ENCODE data around the gene TMEM167B.

The TMEM167B gene

DNA sequence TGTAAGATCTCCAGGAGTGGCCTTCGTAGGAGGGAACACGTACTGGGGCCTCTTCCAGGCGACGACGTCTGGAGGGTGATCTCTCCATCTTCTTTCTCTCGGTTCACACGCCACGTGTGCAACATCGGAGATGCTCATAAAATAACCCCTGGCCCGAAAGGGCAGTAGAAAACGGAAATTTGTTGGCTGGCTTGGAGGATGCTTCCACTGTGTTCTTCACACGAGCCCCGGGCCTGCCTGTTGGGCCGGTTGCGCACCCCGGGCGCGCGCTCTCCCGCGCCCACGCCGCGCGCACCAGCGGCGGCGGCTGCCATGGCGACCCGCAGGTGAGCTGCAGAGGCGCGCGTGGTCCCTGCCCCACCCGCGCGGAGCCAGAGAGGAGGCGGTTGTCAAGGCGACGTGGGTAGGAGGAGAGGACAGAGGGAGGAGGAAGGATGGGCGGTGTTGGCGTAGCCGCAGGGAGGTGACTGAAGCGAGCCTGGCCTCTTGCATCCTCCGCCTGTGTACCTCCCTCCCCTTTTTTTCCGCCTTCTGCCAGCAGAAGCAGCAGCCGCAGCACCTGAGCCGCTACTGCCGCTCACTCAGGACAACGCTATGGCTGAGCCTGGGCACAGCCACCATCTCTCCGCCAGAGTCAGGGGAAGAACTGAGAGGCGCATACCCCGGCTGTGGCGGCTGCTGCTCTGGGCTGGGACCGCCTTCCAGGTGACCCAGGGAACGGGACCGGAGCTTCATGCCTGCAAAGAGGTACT lies 23.2 kb downstream of the TMEM167B start, which contains the start of gene ELAPOR1:
Gene ELAPOR1 (plus strand): TSS at position 526 of the 752 bp plus-strand sequence. CDS start 69 bp downstream, at position 595.
- POLR2A ChIA-PET, result no interaction called here
- DNase-seq (ENCODE audit: low read depth, low spot score), result no peak
- CTCF ChIA-PET, result interaction anchor here (0.6 to 6.4 kb wide), 30 partner anchors 9 to 497 kb away, joined by 3 to 76 read pairs (median 5); partner anchors contain the start of genes SARS1, TMEM167B and WDR47
- TF ChIP-seq, protein P1, sequence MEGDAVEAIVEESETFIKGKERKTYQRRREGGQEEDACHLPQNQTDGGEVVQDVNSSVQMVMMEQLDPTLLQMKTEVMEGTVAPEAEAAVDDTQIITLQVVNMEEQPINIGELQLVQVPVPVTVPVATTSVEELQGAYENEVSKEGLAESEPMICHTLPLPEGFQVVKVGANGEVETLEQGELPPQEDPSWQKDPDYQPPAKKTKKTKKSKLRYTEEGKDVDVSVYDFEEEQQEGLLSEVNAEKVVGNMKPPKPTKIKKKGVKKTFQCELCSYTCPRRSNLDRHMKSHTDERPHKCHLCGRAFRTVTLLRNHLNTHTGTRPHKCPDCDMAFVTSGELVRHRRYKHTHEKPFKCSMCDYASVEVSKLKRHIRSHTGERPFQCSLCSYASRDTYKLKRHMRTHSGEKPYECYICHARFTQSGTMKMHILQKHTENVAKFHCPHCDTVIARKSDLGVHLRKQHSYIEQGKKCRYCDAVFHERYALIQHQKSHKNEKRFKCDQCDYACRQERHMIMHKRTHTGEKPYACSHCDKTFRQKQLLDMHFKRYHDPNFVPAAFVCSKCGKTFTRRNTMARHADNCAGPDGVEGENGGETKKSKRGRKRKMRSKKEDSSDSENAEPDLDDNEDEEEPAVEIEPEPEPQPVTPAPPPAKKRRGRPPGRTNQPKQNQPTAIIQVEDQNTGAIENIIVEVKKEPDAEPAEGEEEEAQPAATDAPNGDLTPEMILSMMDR (IDR thresholded peaks at IDR 0.05; ENCODE audit: insufficient read depth, low read length, missing control alignments), result no peak
- H3K4me3 ChIP-seq (ENCODE audit: low read depth, low read length), result peak within 1 kb of the TSS; percentile 46

DNA sequence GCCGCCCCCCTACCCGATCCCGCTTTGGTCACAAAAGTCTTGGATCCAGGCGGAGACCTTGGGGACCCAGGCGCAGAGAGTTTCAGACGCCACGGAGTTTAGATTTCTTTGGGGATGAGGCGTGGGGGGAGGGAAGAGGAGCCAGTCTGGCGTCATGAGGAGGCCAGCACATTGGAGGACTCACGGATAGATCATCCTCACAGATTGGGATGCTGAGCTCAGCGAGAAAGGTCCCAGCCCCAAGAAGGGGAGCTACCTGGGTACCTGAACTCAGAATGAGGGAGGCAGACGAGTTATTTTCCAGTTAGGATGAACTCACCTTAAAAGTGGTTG lies 23.7 kb downstream of the TMEM167B start:
- ChIA-PET CTCF (interaction anchor here (0.6 to 6.4 kb wide), 14 partner anchors 8 to 497 kb away, joined by 3 to 76 read pairs (median 4); partner anchors contain the start of genes SARS1 and TMEM167B), POLR2A (no interaction called here)
- DNase-seq (ENCODE audit: low read depth, low spot score), result no peak
- H3K4me3 ChIP-seq (ENCODE audit: low read depth, low read length), result peak overlapping the region; percentile 46
- TF ChIP-seq, protein P1 (IDR thresholded peaks at IDR 0.05; ENCODE audit: insufficient read depth, low read length, missing control alignments), result no peak

DNA sequence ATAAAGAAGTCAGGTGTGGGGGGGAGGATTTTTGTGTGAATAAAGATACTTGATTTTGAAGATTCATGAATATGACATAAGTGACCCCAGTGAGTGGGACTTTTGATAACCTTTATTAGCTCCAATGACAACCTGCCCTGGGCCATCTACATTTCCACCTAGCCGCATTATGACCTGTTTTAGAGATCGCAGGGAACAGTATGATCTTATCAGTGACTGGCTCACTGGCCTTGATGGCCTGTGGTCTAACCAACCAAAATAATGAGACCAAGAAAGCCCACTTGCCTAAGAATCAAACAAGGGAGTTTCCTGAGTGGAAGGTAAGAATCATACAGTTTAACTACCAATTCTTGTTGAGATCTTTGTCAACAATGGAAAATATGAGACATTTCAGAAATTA lies 25.1 kb downstream of the TMEM167B start:
- CTCF ChIA-PET, result interaction anchor here (1.3 to 6.4 kb wide), 8 partner anchors 7 to 417 kb away, joined by 3 to 76 read pairs (median 6); partner anchors contain the start of genes SARS1 and SORT1
- POLR2A ChIA-PET, result interaction anchor here (1.1 kb wide), 1 partner anchor 15 kb away, joined by 7 read pairs; no protein-coding TSS in a partner anchor
- H3K4me3 ChIP-seq (ENCODE audit: low read depth, low read length), result no peak overlapping the region

DNA sequence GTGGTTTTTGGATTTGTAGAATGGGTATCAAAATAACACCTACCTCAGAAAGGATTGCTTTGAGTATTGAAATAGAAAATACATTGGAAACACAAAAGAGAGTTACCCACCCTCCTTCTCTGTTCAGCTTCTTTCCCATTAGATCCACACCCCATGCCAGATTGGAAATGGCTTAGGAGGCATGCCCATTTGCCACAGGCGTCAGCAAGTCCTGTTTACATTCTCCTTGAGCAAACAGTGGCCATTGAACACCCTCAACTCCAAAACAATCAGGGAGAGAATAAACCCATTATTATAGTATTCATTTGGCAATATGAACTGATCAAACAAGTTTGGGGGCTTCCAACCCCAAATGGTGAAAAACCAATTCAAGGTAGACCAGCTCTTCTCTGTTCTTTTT lies 25.7 kb downstream of the TMEM167B start:
- DNase-seq (ENCODE audit: low read depth, low spot score), result no peak
- ChIA-PET POLR2A (interaction anchor here (0.6 to 1.1 kb wide), 2 partner anchors 14 to 16 kb away, joined by 3 to 7 read pairs; no protein-coding TSS in a partner anchor), CTCF (interaction anchor here (1.5 to 5.8 kb wide), 6 partner anchors 9 to 416 kb away, joined by 3 to 76 read pairs (median 5); partner anchors contain the start of gene SORT1)
- H3K4me3 ChIP-seq (ENCODE audit: low read depth, low read length), result no peak overlapping the region
- TF ChIP-seq, protein P1 (IDR thresholded peaks at IDR 0.05; ENCODE audit: insufficient read depth, low read length, missing control alignments), result no peak

More for the DNA sequence above, 25.1 kb downstream of the TMEM167B start:
- DNase-seq (ENCODE audit: low read depth, low spot score), result no peak
- TF ChIP-seq, protein P1 (IDR thresholded peaks at IDR 0.05; ENCODE audit: insufficient read depth, low read length, missing control alignments), result no peak

DNA sequence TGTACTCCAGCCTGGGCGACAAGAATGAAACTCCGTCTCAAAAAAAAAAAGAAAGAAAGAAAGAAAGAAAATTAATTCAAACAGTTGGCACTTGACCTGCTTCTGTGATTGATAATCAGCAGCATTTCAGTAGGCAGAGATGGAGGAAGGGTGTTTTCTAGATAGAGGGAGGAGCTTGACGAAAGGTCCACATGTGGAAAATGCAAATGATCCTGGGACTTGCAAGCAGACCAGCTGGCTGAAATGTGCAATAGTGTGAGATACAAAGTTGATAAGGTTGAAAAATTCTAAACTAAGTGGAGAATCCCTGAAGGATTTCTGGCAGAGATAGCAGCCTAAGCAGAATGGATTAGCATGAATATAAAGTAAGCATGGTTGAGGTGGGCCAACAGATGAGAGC lies 27.5 kb downstream of the TMEM167B start:
- TF ChIP-seq, protein P1 (IDR thresholded peaks at IDR 0.05; ENCODE audit: insufficient read depth, low read length, missing control alignments), result no peak
- H3K4me3 ChIP-seq (ENCODE audit: low read depth, low read length), result no peak overlapping the region
- no peak for DNase-seq (ENCODE audit: low read depth, low spot score)
- POLR2A ChIA-PET, result no interaction called here
- CTCF ChIA-PET, result interaction anchor here (0.6 to 1.5 kb wide), 2 partner anchors 12 to 117 kb away, joined by 3 to 4 read pairs; no protein-coding TSS in a partner anchor

DNA sequence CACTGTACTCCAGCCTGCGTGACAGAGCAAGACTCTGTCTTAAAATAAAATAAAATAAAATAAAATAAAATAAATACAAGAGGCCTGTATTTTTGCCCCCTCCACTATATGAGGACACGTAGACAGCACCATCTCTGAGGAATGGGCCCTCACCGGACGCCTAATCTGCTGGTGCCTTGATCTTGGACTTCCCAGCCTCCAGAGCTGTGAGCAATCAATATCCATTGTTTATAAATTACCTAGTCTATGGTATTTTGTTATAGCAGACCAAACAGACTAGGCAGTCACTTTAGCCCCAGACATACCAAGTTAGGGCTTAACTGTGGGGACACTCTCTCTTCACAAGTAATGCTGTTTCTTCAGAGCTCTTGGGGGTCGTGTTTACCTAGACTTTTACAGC lies 29.8 kb downstream of the TMEM167B start:
- no peak overlapping the region for H3K4me3 ChIP-seq (ENCODE audit: low read depth, low read length)
- CTCF ChIA-PET, result interaction anchor here (1.2 to 5.1 kb wide), 2 partner anchors 8 to 10 kb away, joined by 5 to 58 read pairs; partner anchors contain the start of gene ELAPOR1
- POLR2A ChIA-PET, result no interaction called here
- TF ChIP-seq, protein P1 (IDR thresholded peaks at IDR 0.05; ENCODE audit: insufficient read depth, low read length, missing control alignments), result no peak
- no peak for DNase-seq (ENCODE audit: low read depth, low spot score)

Data from AG04449 (cell line).